Stimulated activated CD8-positive, alpha-beta memory T cell treated with anti-CD3 and anti-CD28 coated beads, Interleukin-12 subunit alpha, Interleukin-12 subunit beta, amount 100 ng/mL, for 4 hours (primary cell): ENCODE measurements around the gene ARSJ.

Source experiments
- DNase-seq: peaks from one replicate; pipeline ENCODE4 v3.0.0-alpha.2; 2020; ENCODE audit warnings: low read depth

Gene ARSJ

DNA sequence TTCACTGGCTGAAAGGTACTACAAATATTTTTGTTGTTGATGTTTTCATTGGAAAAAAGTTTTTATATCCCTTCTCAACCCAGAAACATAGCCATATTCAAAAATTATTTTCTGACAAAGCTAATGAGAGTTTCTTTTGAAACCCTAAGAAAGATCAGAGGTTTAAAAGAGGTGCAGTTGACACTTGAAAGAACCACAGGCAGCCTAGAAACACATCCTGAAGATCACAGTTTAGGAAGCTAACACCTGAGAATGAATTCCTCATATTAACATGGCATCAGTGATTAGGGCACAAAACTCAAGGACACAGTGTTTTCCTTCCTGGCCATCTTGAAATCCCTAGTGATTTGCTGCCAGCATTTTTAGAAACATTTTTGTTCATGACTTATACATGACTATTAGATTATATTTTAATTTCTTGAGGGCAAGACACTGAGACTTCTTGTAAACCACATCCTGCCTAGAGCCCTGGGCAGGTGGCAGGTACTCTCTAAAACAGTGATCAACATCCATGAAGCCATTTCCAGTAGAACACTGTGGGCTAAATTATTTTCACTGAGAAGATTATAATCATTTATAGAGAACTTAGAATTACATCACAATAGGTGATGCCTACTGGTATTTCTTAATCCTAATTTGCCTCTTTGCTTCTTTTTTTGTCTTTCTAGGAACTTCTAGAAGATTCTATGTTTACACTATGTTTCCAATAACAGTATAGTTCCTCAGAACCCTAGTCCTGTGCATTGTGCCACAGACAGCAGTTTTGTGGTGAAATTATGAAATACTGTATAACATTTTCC is 80.0 kb downstream of the ARSJ start:
- DNase-seq, result no peak

DNA sequence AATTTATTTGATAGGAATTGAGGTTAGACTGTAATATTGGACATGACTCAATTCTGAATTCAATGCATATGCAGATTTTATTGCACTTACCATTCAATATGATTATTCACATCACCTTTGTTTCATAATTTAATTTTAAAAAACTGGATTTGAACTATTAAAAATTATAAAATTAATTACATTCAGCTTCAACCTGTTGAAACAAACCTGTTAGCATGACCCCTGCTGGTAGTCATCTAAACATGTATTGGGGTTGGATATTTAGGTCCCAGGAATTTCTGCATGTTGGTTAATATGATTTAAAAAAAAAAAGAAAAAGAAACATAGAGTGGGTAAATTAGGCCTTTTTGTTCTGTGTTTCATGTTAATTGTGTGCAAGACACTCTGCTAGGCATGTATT is 85.9 kb downstream of the ARSJ start:
- no peak for DNase-seq

DNA sequence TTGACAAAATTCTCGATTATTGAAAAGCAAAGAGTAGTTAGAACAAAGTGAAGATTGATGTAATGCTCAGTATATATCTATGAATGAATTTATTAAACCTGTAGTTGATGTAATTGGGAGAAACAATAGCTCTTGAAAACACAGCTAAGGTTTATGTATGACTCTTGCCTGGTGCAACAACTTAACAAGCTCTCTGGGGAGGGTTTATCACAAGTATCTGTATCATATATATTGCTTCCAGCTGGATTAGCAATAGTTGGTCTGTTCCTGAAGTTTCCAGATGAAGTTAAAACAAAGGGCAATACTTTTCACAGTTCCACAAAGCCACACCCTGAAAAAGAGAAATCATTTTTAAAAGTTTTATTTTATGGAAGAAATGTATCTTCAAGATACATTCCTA is 91.4 kb downstream of the ARSJ start:
- DNase-seq, result no peak

DNA sequence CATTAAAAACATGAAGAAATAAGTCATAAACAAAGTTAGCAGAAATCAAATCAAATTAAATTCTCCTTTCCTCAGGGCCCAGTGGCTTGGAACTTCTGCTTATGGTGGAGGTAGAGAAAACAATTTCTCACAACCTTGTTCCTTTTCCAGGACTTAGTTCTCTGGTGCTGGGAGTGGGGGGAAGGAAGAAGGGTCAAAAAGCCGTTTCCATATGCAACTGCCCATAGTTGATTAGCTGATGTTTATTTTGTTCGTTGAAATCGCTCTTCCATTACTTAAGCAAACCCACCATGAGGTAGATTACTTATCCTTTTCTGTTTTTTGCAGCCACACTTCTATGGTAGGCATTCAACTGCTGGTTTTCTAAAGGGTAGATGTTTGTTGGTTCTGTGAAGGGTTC is 94.2 kb downstream of the ARSJ start:
- no peak for DNase-seq

DNA sequence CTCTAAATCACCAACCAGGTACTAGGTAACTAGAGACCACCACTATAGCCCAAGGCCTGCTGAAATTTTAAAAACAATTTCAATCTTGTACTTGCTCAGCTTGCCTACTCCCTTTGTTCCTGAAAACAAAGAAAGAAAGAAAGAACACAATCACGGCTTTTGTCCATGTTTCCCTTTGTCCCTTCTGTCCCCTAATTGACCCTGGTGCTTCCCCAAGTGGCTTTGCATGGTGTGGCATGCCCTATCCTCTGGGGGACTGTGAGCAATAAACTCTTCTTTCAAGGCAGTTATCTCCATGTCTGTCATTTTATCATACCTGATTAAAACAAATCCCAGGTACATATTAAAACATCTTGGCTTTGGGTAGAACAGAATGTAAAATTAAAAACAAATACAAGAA is 94.8 kb downstream of the ARSJ start:
- DNase-seq, result no peak

DNA sequence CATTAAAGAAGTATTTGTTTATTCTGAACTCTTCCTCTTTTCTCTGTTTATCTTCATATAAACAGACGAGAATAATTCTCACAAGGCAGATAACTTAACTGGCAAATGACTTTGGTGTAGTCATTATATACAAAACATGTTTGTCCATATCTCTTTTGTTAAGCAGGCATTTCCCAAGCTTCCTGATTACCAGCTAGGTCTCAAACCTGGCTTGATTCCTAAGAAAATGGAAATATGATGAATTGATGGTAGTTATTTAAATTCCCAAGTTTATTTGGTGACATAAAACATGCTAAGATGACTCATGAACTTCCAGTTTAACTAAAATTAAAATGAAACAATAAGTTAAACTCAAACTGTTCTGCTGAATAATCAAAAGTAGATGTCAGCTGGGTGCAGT is 96.8 kb downstream of the ARSJ start:
- DNase-seq, result no peak

DNA sequence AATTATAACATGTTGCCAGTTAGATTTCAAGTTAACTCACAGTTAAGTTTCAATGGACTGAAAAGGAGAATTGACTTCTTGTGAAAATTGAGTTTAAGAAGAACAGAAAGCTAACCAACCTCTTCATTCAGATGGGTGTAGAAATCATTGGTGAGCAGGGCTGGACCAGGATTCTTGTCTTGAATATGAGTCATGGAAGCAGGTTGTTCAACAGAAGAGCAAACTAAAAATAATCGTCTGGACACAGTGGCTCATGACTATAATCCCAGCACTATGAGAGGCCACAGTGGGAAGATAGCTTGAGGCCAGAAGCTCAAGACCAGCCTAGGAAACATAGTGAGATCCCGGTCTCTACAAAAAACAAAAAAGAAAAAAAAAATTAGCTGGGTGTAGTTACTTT is 98.2 kb downstream of the ARSJ start:
- DNase-seq, result no peak

DNA sequence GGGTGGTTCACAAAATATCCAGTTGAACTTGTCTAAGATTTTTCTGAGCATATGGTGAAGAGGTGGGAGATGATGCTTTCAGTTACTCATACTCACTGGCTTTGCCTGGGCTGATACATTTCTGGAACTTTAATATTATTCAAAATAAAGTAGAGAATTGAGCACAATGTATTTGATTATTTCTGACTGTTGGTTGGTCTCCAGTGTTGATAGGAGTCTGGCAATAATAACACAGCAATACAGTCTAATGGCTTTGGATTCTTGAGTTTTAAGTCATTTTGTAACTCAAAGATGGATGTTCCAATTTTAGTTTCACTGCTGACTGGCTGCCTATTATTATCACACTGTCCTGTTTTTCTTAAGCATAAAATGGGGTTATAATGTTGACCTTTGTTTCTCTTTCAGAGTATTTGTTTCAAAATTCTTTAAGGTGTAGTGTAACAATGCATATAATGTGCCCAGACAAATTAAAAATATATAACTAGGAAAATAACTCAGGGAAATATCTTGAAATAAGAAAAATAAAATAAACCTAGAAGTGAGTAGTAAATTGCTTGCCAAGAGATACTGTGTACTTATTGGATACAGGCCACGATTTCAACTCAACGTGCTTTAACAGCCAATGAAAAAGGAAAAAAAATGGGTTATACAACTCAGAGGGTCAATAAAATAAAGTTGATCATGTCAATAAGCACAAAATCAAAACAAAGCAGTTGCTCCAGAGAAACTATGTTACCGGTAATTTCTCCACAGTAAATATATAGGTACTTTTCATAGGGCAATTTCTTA is 99.0 kb downstream of the ARSJ start:
- DNase-seq, result no peak

DNA sequence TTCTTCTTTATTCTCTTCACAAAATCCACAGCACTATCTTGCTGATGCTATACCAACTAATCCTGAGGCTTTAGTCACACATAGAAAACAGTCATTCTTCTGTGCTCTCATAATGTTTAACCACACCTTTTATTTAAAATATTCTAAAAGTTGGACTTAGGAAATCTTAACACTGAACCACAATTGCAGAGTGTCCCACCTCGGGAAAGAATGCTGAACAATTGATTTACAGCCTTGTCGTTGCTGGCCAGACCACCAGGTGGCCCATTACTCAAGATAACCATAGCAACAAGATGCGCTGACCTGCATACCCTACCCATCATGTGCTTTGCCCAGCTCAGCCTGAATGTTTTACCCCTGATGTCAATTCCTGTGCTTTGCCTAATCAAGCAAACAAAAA is 100.8 kb downstream of the ARSJ start:
- no peak for DNase-seq

DNA sequence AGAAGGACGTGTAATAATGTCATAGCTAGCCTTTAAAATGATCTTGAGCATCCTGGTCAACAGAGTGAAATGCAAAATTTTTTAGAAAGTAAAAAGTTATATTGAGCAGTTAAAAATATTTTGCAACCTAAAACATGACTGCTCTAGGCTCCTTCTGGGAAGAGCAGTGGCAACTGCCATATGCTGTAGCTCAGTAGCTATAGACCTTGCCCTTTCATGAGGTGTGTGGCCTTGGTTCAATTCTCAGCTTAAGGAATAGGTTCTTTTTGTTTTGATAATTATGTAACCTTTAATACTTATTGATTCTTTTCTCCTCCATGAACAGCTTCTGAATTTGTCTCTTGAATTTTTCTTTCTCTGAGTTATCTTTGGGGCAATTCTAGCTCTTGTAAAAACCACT is 105.0 kb downstream of the ARSJ start:
- DNase-seq, result no peak

DNA sequence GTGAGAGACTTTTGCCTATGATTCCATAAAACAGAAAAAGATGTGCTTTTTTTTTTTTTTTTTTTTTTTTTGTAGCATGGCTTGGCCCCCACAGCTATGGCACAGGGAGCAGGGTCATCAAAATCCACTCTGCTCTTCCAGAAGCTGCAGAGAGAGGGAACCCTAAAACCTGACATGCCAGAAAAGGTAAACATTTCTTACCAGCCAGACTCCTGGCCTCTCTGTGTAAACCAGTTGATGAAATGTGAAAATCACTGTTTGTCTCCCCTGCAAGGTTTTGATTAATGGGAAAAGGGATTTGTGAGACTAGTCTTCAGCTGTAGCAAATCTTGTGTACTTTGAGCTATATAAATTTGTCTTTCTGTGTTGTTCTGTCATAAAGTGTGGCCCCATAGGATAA is 105.9 kb downstream of the ARSJ start:
- DNase-seq, result no peak

DNA sequence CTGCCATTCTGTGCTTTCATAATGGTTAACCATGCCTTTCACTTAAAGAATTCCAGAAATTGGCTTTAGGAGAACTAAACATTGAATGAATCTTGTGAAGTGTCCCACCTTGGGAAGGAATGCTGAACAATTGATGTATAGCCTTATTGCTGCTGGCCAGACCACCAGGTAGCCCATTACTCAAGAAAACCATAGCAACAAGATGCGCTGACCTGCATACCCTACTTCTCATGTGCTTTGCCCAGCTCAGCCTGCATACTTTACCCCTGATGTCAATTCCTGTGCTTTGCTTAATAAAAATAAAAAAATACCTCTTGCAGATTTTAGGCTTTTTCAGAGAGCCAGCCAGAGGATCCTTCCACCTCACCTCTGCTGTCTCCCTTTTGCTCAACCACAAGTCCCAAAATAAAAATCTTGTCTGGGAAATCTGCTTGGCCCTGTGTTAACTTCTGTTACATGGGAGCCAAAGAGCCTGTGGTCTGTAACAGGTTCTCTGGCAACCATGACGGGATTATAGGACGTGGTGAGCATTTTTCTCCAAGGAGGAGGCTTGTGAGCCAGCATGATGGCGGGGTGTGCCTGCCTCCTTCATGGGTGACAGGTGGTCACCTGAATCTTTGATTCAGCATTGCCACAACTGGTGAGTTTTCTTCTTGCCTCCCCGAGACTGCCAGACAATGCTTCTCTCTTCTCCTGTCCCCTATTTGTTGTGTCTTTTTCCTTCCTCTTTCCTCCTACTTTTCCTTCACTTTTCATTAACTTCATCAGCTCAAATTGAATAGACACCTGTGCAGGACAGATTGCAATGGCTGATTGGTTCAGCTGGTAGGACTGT is 106.8 kb downstream of the ARSJ start:
- DNase-seq, result no peak

DNA sequence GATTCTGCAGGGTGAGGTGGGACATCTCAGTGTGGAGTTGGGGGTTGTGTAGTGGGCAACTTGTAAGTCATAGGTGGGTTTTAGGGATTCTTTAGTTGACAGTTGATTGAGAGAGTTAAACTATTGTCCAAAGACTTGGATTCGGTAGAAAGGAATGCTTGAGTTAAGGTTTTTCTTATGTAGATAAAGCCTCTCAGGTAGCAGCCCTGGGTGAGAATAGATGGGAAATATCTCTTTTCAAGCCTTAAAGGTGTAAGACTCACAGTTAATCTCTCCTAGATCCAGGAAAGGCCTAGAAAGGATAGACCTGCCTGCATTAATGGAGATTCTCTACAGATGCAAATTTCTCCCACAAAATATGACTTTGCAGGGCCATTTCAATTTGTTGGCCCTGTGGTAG is 108.4 kb downstream of the ARSJ start:
- DNase-seq, result no peak

DNA sequence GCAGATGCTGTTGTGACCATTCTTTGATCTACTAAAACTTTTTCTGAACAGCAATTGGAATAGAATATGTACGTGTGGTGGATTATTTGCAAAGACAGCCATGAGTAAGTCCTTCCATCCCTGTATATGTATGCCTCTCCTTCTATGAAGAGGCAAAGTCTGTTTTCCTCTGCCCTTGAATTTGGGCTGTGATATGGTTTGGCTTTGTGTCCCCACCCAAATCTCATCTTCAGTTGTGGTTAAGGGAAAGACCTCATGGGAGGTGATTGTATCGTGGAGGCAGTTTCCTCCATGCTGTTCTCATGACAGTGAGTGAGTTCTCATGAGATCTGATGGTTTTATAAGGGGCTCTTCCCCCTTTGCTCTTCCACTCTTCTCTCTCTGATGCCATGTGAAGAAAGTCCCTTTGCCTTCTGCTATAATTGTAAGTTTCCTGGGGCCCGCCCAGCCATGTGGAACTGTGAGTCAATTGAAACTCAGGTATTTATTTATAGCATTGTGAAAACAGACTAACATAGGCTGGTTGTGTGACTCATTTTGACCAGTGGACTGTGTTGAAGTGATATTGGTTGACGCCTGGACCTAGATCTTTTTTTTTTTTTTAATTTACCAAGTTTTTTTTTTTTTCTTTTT is 109.6 kb downstream of the ARSJ start:
- peak; percentile 4 for DNase-seq

DNA sequence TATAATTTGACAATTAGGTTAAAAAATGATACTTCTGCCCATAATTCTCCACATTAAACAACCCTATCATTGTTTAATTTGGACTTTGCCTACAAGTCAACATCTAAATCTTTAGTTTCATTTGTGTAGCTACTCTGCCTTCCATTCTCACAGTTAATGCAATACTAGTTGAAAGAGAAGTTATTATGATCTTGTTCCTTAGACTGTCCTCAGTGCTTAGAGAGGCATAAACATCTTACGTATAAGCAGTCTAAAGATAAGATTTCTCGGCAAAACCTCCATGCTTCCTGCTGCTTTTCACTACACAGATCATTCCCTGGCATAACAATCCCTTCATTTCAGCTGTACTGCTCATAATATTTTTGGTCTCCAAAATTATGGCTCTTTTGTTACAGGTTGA is 112.8 kb downstream of the ARSJ start:
- DNase-seq, result no peak

DNA sequence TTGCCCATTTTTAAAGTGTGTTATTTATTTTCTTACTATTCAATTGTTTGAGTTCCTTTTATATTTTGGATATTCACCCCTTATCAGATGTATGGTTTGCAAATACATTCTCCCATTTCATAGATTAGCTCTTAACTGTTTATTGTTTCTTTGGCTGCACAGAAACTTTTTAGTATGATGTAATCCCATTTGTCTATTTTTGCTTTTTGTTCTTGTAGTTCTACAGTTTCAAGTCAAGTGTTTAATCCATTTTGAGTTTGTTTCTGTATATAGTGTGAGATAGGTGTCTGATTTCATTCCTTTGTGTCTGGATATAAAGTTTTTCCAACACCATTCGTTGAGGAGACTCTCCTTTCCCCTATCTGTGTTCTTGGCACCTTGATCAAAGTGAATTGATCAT is 120.5 kb downstream of the ARSJ start:
- no peak for DNase-seq

DNA sequence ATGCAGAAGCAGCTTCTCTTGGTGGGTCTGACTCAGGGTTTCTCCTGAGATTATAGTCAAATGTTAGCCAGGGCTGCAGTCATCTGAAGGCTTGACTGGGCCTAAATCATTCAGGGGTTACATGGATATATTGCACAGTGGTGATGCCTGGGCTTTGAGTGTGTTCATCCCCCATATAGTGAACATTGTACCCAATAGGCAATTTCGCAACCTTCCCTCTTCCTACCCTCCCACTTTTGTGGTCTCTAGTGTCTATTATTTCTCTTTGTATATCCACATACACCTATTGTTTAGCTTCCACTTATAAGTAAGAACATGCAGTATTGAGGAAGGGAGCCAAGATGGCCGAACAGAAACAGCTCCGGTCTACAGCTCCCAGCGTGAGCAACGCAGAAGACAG is 127.6 kb downstream of the ARSJ start:
- DNase-seq, result no peak
